Gastrocnemius medialis (tissue), 4 donors: ENCODE measurements around the gene RBPMS2.

ENCODE experiments used
- CTCF ChIP-seq, 5 experiments: fragments of 450-650 bp in 3 of 5; fragments of 200-600 bp in 2 of 5; sonication (generic) in 2 of 5; IDR thresholded peaks in 4 of 5; conservative IDR thresholded peaks in 1 of 5; 1 replicate in 4 of 5; 2 replicates in 1 of 5; pipeline ENCODE4 v1.5.1; 2016 to 2019; ENCODE audit warnings: antibody characterized with exemption in 5 of 5, mild to moderate bottlenecking in 3 of 5, moderate library complexity in 3 of 5
- POLR2A ChIP-seq, 2 donors: fragments of 450-650 bp; IDR thresholded peaks; one replicate each; pipeline ENCODE4 v1.6.1; 2017; ENCODE audit warnings: antibody characterized with exemption in 2 of 2, mild to moderate bottlenecking in 2 of 2, moderate library complexity in 2 of 2

GRCh38 chr15:64696481-64696880 lies 78.9 kb downstream of the RBPMS2 start:
- no peak for TF ChIP-seq CTCF (IDR thresholded peaks at IDR 0.05 in 4 of 5, conservative IDR thresholded peaks at IDR 0.05 in 1 of 5)
- TF ChIP-seq POLR2A (IDR thresholded peaks at IDR 0.05), result no peak
